ENCODE results near the gene ZBTB7C.

Gene ZBTB7C

GRCh38 chr18:48208432-48209140 lies 200.6 kb downstream of the ZBTB7C start:
- DNase-seq, result no peak

DNA sequence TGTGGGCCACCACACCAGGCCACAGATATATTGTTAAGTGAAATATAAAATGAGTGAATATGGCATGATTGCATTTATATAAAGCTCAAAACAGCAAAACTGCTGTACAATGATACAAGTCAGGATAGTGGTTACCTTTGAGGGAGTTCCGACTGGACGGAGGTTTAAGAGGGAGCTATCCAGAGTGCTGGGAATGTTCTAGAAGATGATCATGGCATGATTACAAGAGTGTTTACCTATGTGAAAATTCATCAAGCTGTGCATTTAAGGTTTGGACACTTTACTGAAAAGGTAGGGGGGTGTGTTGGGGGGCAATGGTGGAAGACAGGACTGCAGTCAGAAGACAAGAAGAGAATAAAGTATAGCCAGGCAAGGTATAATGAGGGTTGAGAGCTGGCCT lies 201.4 kb downstream of the ZBTB7C start:
- DNase-seq, result no peak

GRCh38 chr18:48206887-48207286 lies 202.3 kb downstream of the ZBTB7C start:
- DNase-seq, result no peak

DNA sequence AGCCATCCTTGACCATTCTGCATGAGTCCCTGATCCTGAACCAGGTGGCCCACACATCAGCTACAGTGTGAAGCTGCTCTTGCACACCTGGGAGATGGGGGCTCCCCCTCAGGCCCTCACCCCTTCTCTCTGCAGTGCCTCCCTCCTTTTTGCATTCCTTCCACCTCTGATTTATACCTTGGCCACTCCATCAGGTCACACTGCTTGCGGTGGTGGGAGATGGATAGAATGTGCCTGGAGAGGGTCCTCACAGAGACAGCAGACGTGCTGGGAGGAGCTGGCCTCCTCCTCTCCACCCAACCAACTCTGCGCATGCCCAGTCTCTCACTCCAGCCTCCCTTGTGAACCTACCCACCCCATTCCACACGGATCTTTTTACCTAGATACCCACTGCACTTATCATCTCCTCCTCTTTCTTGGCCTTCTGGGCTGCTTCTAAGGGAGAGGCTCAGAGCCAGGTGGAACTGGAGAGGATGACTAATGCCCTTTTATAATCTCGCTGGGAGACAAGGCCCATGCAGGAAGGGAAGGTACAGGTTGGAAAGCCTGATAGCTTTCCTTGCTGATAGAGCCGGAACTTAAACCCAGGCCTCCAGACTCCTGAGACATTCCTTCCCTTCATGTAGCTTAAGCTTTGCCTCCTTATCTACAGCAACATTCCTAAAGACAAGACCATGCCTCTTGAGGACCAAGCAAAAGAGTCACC lies 205.1 kb downstream of the ZBTB7C start:
- no peak for DNase-seq

DNA sequence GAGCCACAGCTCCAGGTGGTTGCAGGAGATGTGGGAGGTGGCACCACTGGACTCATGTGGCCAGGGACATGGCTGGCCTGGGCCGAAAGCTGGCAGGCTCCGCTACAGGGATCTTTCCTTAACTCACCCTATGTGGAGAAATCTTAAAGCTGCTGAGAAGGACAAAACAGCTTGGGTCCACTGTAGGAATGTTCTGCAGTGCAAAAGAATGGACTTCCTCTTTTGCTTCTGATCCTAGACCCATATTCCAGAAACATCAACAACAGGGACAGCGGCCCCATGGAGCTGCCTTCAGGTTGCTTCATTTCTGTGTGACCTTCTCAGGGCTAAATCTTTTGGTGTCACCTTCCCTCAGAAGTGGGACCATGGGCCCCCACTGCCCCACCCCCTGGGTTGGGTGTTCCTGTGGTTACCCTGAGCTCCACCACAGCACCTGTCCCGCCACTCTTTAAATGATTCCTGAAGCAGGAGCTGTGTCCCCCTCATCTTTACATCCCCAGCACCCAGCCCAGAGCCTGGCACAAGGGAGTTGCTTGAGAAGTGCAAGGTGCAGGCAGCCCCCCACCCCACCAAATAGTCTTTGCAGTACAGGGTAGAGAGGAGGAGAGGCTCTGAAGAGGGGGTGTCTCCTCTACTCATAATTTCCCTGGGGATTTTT lies 205.8 kb downstream of the ZBTB7C start:
- no peak for DNase-seq

- no peak for DNase-seq
These were observed 206.6 kb downstream of the ZBTB7C start for GRCh38 chr18:48202350-48203260.

- no peak for DNase-seq
These were observed 207.2 kb downstream of the ZBTB7C start for GRCh38 chr18:48202006-48202348.

DNA sequence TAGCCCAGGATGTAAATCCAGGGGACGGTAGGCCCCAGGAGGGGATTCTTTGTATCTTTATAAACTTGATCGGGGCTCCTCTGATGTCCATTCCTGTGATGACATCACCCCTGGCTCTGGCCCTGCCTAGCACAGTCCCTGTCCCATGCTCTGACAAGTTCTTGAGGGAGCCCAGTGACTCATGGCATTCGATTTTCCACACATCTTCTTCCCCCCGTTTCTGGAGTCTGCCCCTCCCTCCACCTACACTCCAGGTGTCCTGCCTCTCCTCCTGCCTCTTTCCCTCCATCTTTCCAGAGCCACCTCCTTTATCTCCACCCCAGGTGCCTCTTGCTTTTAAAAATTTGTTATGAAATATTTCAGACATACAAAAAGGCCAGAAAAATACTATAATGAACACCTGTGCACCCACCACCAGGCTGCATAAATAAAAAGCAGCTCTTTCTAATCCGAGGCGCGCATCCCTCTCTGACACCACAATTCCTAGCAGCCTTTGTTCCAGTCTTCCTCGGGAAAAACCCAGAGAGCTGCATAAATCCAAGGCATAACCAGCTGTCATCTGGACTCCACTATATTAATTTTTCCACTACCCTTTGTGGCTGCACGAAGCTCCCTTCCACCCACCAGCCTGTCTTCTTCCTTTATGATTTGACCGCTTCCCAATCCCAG lies 207.7 kb downstream of the ZBTB7C start:
- no peak for DNase-seq

DNA sequence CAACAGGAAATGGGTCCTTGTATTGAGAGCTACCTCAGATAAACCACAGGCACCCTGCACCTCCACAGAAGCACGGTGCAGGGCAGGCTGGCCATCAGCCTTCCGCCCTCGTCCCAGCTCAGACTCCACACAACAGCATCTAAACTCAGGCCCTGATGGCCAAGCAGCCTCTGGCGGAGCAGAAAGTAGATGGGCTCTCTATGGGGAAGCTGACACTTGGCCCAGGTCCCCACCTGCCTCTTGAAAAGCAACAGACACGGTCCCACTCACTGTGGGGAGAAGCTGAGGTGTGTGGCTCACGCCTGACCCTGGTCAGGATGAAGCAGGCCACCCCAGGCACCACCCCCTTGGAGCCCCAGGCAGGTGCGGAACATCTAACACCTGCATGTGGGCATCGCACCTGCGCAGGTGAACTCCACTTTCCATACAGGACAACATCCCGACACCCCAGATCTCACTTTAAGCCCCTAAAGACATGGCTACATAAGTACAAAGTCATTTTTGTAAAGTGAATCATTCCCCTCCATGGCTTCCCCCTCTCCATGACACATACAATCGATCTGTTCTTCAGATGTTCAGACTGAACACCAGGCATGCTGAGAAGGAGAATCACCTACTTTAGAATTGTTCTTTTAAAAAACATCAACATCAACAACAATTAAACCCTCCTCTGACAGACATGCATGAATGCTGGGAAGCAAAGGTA lies 208.4 kb downstream of the ZBTB7C start:
- DNase-seq, result no peak

GRCh38 chr18:48199399-48199798 lies 209.8 kb downstream of the ZBTB7C start:
- DNase-seq, result no peak

DNA sequence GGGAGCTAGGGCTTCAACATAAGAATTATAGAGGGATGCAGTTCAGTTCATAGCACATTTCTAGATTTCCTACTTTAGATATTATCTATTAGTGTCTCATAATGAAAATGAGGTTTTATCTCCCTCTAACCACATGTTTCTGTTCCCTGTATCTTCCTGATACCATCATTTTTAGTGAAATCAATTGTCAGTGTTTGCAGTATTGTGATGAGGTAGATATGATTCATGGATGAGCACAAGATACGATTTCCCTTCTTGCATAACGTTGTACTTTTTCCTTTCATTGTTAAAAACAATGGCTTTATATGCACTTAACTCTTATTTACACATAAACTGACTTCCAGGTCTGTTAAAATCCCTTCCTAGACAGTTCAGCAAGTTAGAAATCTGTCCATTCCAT lies 211.4 kb downstream of the ZBTB7C start:
- no peak for DNase-seq

DNA sequence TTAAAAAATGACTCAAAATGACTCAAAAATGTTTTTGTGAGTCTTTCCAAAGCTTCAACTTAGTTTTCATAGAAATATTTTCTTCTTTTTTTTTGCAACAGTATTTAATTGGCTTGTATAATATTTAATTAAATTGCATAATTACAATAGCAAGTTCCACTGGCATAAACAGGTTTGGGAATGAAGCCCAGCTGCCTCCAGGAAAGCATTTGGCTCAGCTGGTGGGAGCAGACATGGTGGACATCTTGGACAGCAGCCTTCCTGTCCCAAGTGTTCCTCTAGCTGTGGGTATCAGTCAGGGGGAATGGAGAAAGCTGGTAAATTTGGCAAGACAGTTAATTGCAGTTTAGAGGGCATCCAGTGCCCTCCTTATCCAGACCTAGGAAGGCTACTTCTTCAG lies 213.4 kb downstream of the ZBTB7C start:
- no peak for DNase-seq

GRCh38 chr18:48194591-48195181 lies 214.5 kb downstream of the ZBTB7C start:
- DNase-seq, result no peak

DNA sequence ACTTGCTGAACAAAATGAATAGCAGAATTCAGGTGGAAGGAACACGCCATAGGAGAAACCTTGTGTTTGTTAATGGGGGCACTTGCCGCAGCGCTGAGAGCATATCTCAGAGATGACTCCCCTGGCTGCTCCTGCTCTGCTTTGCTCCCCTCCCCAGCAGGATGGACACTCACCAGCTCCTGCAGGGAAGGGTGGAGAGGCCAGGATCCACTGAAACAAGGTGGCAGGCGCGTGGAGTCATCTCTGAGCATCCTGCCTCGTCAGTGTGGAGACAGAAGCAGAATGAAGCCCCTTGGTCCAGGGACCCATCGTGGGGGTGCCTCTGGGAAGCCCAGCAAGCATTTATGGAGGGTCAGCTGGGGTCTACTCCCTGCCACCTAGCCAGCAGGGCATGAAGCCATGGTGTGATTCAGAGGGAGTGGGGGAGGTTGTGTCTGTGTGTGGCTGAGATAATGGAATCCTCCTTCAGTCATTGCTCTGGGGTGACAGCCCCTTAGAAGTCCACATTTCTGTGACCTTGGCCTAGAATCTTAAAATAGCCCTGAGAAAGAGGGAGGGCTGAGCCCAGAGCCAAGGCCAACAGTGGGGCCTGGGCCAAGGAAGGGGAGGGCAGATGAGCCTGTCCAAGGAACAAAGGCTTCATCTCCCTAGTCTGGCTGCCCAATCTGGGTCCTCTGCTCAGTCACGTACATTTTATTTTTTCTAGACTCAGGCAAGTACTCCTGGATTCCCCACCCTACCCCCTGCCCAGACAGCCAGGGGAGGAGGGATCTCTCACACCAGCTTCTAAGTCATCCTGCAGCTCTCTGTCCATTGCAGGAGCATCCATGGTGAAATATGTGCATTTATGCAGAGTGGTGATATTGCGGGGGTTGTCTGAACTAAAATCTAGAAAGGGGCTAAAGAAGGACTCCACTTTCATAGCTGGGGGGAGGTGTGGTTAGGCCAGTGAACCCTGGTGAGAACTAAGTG lies 215.4 kb downstream of the ZBTB7C start:
- no peak for DNase-seq

DNA sequence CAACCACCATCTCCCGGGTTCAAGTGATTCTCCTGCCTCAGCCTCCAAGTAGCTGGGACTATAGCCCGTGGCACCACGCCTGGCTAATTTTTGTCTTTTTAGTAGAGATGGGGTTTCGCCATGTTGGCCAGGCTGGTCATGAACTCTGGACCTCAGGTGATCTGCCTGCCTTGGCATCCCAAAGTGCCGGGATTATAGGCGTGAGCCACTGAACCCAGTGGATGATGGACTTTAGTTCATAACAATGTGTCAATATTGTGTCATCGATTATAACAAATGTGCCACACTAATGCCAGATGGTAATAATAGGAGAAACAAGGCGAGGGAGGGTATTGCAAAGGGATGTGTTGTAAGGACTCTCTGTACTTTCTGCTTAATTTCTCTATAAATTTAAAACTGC lies 216.6 kb downstream of the ZBTB7C start:
- no peak for DNase-seq

GRCh38 chr18:48191494-48191893 lies 217.7 kb downstream of the ZBTB7C start:
- no peak for DNase-seq

DNA sequence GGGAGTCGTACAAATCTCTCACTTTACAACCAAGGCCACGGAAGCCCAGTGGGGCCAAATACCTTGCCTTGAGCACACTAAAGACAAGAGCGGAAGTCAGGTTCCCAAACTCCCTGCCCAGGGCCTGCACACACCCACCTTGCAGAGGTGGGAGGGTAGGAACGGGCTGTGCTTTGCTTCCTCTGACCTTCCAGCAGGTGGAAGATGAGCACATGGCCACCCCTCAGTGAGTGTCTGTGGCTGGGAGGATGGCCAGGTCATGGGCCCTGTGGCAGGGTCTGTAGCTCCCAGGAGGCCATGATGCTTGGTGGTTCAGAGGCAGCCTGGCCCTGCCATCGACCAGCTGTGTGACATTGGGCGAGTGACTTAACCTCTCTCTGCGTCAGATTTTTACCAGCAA lies 218.2 kb downstream of the ZBTB7C start:
- no peak for DNase-seq

GRCh38 chr18:48188609-48189008 lies 220.6 kb downstream of the ZBTB7C start:
- DNase-seq, result no peak

DNA sequence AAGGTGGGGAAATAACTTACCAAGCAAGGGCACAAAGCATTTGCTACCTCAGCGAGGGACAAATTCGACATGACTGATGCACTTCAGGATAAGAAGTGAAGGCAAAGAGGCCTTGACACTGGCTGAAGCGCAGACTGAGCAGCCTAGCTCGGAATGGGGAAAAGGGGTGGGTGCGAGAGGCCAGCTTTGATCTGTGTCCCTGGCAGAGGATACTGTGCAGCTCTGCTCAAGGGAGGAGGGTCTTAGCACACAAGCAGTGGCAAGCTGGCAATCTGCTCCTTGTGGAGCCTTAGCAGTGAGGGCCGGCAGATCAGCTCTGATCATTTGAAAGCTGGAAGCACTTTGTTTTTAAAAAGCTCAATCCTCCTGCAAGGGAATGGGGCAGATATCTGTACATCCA lies 222.3 kb downstream of the ZBTB7C start:
- DNase-seq, result no peak

DNA sequence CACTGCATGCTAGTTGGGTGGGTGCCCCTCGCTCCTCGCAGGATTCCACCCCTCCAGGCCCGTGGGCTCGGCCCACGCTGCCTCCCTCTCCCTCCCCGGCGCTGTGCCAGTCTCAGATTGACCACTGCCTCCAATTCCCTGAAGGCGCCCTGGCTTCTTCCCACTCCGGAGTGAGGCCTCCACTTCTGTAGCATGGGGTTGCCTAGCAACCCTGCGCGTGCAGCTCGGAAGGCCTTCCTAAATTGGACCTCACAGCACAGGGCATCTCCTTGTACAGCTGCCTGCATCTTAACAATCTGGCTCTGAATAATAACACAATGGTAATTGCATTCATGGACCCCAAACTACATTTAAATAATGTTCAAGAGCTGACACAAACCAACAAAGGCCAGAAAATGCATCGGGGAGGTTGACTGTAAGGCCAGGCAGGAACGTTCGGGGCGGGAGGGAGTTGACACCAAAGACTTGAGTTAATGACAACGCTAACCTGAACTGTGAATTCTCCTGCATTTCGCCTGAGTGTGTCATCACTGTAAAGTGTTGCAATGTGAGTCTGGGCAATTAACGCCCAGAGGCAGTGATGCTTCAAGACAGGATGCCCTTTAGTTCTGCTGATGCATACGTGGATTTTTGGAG lies 222.9 kb downstream of the ZBTB7C start:
- no peak for DNase-seq
